AG04449 (cell line): ENCODE data around the gene M6PR.

ENCODE experiments used
- CTCF ChIA-PET: fragments of 350-600 bp; formaldehyde crosslinking; extraction: SDS; loops from one replicate; lab custom pipeline; 2021; ENCODE audit warnings: antibody characterized with exemption; lab: Yijun Ruan, JAX
- POLR2A ChIA-PET: fragments of 400-600, 350-600 bp; formaldehyde crosslinking; extraction: SDS; loops from one replicate; lab custom pipeline; 2020; ENCODE audit warnings: antibody characterized with exemption, inconsistent platforms; lab: Yijun Ruan, JAX
- DNase-seq: peaks from one replicate; pipeline ENCODE4 v3.0.0-alpha.2; 2010; ENCODE audit warnings: low read depth, low spot score
- H3K4me3 ChIP-seq: 2 replicates; pipeline ENCODE4 v1.5.1; 2011; ENCODE audit warnings: low read depth, mild to moderate bottlenecking, control low read depth, low read length
- TF ChIP-seq, protein P1 (sequence below): IDR thresholded peaks from one replicate; pipeline ENCODE4 v1.5.1; 2011; ENCODE audit warnings: mild to moderate bottlenecking, moderate library complexity, low read length, control low read depth, inconsistent platforms; ENCODE audit not compliant: insufficient read depth; ENCODE audit errors: missing control alignments

Gene M6PR

DNA sequence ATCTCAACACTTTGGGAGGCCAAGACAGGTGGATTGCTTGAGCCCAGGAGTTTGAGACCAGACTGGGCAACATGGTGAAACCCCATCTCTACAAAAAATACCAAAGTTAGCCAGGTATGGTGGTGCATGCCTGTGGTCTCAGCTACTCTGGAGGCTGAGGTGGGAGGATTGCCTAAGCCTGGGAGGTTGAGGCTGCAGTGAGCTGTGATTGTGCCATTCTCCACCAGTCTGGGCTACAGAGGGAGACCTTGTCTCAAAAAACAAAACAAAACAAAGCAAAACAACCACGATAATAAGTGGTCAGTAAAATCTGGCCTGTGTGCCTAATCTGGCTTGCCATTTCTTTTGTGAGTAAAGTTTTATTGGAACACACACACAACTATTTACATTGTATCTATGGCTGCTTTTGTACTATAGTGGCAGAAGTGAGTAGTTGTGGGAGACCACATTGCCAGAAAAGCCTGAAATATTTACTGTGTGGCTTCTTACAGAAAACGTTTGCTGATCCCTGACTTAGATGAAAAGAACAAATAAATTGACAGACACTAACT is 20.5 kb upstream of the M6PR start:
- ChIA-PET POLR2A (no interaction called here), CTCF (no interaction called here)
- TF ChIP-seq, protein P1, sequence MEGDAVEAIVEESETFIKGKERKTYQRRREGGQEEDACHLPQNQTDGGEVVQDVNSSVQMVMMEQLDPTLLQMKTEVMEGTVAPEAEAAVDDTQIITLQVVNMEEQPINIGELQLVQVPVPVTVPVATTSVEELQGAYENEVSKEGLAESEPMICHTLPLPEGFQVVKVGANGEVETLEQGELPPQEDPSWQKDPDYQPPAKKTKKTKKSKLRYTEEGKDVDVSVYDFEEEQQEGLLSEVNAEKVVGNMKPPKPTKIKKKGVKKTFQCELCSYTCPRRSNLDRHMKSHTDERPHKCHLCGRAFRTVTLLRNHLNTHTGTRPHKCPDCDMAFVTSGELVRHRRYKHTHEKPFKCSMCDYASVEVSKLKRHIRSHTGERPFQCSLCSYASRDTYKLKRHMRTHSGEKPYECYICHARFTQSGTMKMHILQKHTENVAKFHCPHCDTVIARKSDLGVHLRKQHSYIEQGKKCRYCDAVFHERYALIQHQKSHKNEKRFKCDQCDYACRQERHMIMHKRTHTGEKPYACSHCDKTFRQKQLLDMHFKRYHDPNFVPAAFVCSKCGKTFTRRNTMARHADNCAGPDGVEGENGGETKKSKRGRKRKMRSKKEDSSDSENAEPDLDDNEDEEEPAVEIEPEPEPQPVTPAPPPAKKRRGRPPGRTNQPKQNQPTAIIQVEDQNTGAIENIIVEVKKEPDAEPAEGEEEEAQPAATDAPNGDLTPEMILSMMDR = no peak
- H3K4me3 ChIP-seq = no peak overlapping the region
- DNase-seq = no peak

DNA sequence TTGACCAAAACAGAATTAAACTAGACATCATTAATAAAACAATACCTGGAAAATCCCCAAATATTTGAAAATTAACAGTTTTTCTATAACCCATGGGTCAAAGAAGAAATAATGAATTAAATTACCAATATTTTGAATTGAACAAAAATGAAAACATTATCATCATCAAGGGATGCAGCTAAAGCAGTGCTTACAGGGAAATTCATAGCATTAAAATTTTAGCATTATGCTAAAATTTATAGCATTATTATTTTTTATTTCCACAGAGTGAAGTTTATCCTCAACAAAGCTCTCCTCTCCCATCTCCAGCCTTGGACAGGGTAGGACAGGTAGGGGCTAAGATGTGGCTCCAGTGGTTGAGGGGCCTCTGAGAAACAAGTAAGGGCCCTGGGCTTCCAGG is 19.3 kb upstream of the M6PR start:
- no peak overlapping the region for H3K4me3 ChIP-seq
- ChIA-PET POLR2A (no interaction called here), CTCF (no interaction called here)
- no peak for DNase-seq
- TF ChIP-seq, protein P1 = no peak

- no peak for DNase-seq
- POLR2A ChIA-PET = no interaction called here
- CTCF ChIA-PET = interaction anchor here (1.3 kb wide), 1 partner anchor 11 kb away, joined by 5 read pairs; the partner anchor contains the start of gene M6PR
- TF ChIP-seq, protein P1 = no peak
- H3K4me3 ChIP-seq = no peak overlapping the region
Observed at GRCh38 chr12:8960176-8960575, 10.7 kb upstream of the M6PR start.

GRCh38 chr12:8958066-8958465 is 8.6 kb upstream of the M6PR start:
- ChIA-PET CTCF (interaction anchor here (0.6 to 1.1 kb wide), 2 partner anchors 13 to 68 kb away, joined by 3 read pairs; no protein-coding TSS in a partner anchor), POLR2A (interaction anchor here (1.0 kb wide), 1 partner anchor 8 kb away, joined by 3 read pairs; no protein-coding TSS in a partner anchor)
- no peak for DNase-seq
- TF ChIP-seq, protein P1 = no peak
- H3K4me3 ChIP-seq = no peak overlapping the region

DNA sequence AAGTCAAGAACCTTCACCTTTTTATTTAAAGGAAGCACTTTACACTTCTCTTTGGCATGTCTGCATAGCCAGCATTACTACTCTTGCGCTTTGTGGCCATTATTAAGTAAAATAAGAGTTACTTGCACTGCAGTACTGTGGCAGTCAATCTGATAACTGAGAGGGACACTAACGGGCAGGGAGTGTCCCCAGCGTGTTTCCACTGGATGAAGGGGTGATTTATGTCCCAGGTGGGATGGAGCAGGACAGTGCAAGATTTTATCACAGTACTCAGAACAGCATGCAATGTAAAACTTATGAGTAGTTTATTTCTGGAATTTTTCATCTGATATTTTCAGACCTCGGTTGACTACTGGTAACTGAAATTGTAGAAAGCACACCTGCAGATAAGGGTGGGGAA is 8.1 kb upstream of the M6PR start:
- CTCF ChIA-PET = interaction anchor here (0.6 kb wide), 1 partner anchor 13 kb away, joined by 3 read pairs; no protein-coding TSS in a partner anchor
- POLR2A ChIA-PET = interaction anchor here (1.0 kb wide), 1 partner anchor 8 kb away, joined by 3 read pairs; no protein-coding TSS in a partner anchor

DNA sequence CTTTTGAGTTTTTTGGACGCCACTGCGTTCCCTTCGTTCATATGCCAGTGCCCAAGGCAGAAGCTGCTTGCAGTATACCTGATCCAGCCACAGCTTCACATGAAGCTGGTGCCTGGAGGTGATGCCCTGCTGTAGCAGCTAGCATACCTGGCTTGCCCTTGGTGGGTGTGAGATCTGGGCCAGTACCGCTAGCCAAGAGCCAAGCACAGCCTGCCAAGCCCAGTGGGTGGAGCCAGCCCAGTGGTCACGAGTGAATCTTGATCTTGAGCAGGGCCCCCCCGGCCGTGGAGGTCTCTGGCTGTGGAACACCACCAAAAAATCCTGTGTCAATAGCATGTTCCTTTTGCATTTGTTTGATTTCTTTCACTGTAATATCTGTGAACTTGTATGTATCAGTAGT is 7.3 kb upstream of the M6PR start:
- TF ChIP-seq, protein P1 = no peak
- POLR2A ChIA-PET = no interaction called here
- CTCF ChIA-PET = no interaction called here
- no peak overlapping the region for H3K4me3 ChIP-seq
- no peak for DNase-seq

More for the DNA sequence above, 8.1 kb upstream of the M6PR start:
- no peak overlapping the region for H3K4me3 ChIP-seq
- TF ChIP-seq, protein P1 = no peak
- DNase-seq = no peak
